ENCODE results near the gene TLCD3A.
"Not testable (repeated sequence)": the region's sequence is repeated elsewhere in the genome, so short reads cannot be mapped to it uniquely, and the experiment has no call there.

TLCD3A gene

DNA sequence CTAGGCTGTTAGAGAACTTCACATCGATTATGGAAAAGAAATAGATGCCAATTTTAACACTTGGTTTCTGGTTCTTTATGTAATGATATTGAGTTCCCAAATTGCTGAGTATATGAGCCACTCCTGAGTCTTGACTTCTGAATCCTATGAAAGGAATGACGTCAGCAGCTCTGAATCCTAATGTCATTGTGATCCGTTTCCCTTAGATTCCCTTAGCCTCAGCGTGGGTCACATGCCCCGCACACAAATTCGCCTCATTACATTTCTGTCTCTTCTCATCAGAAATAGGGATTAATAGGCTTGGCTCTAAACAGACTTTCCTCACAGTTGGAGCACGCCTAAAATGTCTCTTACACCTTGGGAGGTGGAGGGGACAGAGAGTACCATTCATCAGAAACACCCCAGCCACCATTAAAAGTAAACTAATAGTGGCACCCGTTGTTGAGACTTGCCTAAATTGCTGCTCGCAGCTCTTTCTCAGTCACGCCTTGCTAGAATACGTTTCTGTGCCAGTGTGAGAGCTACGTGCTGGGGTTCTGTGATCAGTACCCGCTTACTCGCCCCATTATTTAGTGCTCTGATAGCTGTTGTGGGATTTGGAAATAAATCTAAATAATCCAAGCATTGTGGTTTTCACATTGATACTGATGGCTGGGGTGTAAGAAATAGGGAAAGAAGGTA lies 56.9 kb downstream of the TLCD3A start:
- DNase-seq = no peak

- DNase-seq = not testable (repeated sequence)
Observed at GRCh38 chr17:789931-790873, 57.8 kb downstream of the TLCD3A start.

- not testable (repeated sequence) for DNase-seq
Observed at GRCh38 chr17:790874-791247, 58.5 kb downstream of the TLCD3A start.

GRCh38 chr17:791829-792228 lies 59.4 kb downstream of the TLCD3A start:
- DNase-seq = no peak

- no peak for DNase-seq
Observed at GRCh38 chr17:792277-792676, 59.9 kb downstream of the TLCD3A start.
